Hematopoietic multipotent progenitor cell treated with erythropoietin and hydrocortisone succinate and interleukin-3 and kit ligand, for 8 days (in vitro differentiated cells): ENCODE data around the gene FAHD2B.
"Not testable (repeated sequence)": the region's sequence is repeated elsewhere in the genome, so short reads cannot be mapped to it uniquely, and the experiment has no call there.

Experiments used
- DNase-seq: peaks from one replicate; pipeline ENCODE4 v3.0.0-alpha.2; 2015

The FAHD2B gene

GRCh38 chr2:97067279-97068004 is 27.2 kb downstream of the FAHD2B start:
- no peak for DNase-seq

- DNase-seq, result not testable (repeated sequence)
Observed at GRCh38 chr2:97066030-97066429, 28.7 kb downstream of the FAHD2B start.

- not testable (repeated sequence) for DNase-seq
Observed at GRCh38 chr2:97062020-97062419, 32.7 kb downstream of the FAHD2B start.

GRCh38 chr2:97059782-97060181 is 34.9 kb downstream of the FAHD2B start:
- DNase-seq, result not testable (repeated sequence)

- DNase-seq, result not testable (repeated sequence)
Observed at GRCh38 chr2:97056150-97056549, 38.5 kb downstream of the FAHD2B start.

- DNase-seq, result not testable (repeated sequence)
Observed at GRCh38 chr2:97050032-97050431, 44.6 kb downstream of the FAHD2B start.

GRCh38 chr2:97048448-97048847 is 46.2 kb downstream of the FAHD2B start:
- not testable (repeated sequence) for DNase-seq

GRCh38 chr2:97046676-97047075 is 48.0 kb downstream of the FAHD2B start:
- DNase-seq, result not testable (repeated sequence)

- DNase-seq, result not testable (repeated sequence)
Observed at GRCh38 chr2:97045895-97046499, 48.7 kb downstream of the FAHD2B start.
